NCI-H526 (cell line): Measurements from ENCODE around the gene HOXA11.

Source experiments
- DNase-seq, 2 experiments: peaks; one replicate each; lab custom pipeline; 2025; lab: John Stamatoyannopoulos, UW

HOXA11 gene

DNA sequence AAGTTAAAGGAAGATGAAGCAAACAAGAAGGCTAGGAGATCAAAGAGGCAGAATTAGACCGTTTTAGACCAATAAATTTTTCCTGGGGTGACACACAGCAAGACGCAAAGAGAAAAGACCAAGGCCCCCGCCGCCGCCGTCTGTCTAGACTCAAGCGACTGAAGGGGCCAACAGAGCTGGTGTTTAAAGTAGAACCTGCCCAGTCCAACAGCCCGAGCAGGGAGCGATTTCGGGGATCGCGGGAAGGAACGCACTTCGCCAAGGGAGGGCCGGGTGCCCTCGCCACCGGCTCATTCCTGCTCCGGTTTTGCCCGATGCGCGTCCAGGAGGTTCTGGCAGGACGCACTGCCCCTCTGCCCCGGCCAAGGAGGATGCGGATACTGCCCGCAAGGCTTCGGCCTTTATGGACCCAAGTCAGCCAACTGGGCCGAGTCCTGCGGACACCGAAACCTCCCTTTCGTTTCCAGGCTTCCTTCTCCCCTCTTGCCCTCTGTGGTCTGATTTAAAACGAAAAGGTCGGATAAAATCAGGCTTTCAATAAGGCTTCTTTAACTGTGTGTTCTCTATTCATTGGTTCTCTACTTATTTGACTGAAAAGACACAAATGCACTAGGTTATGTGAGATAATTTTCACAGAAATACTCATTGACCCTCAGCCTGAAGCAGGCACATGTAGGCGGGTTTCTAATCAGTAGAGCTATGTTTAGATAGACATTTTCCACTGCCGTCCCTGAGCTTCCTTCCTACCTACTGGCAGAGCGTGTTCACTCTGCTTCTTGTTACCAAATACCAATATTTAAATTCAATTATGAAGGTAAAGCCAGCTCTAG, 26.4 kb downstream of the HOXA11 start:
- no peak for DNase-seq

DNA sequence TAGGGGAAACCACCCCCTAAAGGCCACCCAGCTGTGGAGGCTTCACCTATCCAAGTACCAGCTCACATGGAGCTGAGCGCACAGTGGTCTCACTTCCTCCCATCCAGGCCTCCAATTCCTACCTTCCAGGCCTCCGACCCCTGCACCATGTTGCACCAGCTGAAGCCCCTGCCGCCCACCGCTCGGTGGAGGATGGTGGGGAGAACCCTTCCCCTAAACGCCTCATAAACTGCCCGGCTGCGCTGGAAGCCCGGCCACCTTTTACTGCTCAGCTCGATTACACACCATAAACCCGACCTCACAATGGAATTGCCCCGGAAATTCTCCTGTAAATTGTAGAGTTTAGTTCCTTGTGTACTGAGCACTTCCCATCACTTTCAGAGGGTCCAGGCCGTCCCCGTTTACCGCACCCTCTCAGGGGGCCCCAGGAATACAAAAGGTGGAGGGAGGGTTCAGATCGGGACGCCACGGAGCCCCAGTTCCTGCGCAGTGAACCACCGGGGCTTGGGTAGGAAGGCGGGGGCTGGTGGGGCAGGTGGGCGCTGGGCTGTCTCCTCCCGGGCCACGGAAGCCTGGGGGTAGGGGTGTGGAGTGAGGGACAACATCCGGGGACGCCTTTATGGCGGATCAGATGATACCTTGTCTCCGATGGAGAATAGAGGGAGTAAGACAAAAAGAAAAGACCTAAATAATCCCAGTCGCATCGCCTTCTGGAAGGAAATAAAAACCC, 27.2 kb downstream of the HOXA11 start:
- DNase-seq, result no peak

DNA sequence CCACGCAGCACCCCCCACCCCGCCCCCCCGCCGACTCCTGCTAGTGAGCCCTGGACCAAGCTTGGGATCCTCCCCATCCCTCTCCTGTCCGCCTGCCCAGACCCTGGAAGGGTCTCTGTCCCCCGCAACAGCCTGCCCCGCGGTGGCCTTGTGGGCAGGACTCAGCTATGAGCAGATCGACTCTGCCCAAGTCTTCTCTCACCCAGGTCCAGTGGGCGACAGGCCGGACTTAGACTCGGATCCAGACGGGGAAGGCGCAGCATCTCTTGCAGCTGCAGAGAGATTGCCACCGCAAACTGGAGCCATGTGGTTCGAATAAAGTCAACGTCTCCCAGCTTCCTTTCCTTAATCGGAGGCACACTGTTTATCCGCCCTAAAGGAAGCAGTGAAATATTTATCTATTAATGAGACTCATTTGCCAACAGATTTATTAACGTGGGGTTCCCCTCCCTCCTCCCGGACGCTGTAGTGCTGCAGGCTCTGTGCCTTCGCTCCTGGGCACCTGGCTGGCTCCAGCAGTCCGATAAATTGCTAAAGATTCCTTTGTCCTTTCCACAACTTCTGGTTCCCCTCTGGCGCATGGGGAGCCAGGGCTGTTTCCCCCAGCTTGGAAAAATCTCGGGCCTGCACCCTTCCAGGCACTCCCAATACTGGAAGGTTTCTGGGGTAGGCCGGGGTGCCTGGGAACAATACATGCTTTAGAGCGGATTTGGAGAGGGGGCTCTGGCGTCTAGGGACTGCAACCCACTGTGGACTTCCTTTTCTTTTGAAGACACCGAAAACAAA, 27.9 kb downstream of the HOXA11 start:
- DNase-seq, result no peak

DNA sequence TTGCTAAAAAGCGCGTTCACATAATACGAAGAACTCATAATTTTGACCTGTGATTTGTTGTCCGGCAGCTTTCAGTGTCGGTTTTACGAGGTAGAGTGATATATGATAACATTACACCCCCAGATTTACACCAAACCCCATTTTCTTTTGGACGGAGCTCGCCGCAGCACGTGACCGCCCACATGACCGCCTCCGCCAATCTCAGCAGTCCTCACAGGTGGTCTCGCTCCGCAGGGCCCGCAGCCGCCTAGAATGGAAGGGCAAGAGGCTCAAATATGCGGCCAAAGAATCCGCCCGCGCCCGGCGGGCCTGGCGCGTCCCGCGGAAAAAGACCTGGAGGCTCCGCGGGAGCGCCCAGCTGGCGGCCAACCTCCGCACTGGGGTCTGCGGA, 28.5 kb downstream of the HOXA11 start, which contains the start of gene HOXA7:
TSS of gene HOXA7 (minus strand) at position 168 of the 391 bp plus-strand sequence. CDS start at position 38, 130 bp downstream.
- DNase-seq, result no peak

DNA sequence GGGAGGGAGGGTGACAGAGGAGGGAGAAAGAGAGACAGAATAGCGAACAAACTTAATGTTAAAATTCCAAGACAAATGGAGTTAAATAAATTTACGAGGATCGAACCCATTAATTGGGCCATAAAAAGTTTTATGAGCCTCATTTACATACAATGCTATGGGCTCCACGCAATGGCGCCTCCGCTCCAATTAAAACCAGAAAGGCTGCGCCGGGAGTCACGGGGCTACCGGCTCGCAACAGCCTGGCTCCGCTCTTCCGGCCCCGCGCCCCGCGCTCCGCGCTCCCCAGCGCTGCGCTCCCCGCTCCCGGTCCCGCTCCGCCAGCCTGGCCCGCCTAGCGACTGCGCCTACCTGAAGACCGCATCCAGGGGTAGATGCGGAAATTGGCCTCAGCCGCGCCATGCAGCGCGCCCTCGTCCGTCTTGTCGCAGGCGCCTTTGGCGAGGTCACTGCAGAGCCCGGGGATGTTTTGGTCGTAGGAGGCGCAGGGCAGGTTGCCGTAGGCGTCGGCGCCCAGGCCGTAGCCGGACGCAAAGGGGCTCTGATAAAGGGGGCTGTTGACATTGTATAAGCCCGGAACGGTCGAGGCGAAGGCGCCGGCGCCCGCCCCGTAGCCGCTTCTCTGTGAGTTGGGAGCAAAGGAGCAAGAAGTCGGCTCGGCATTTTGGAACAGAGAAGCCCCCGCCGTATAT, 29.1 kb downstream of the HOXA11 start:
- no peak for DNase-seq

DNA sequence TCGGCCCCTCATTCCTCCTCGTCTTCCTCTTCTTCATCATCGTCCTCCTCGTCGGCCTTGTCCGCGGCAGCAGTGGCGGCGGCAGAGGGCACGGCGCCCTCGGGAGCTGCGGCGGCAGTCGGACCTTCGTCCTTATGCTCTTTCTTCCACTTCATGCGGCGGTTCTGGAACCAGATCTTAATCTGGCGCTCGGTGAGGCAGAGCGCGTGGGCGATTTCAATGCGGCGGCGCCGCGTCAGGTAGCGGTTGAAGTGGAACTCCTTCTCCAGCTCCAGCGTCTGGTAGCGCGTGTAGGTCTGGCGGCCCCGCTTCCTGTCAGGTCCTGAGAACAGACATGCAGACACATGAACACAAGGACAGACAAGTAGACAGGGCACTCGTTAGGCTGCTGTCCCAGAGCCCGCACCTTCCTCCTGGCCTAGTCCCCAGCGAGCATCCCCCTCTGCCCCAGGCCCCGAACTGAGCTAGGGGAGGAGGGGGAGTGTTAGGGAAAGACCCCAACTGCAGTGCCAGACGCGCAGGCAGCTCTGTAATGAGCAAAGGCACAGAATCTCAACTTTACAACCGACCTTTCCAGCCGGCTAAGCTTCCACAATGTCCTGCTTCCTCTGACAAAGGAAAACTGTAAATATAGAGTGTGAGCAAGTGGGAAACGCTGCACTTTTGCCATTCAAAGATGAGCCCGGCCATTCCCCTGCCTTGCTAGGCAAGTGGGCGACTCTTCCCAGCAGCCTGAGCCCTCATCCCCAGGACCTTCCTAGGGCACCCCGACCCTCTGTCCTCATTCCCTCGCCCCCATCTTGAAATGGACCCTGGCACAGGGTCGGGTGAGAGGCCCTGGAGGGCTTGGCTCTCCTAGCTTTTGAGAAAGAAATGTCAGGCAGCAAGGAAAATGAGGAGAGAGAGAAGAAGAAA, 29.9 kb downstream of the HOXA11 start:
- DNase-seq, result no peak

DNA sequence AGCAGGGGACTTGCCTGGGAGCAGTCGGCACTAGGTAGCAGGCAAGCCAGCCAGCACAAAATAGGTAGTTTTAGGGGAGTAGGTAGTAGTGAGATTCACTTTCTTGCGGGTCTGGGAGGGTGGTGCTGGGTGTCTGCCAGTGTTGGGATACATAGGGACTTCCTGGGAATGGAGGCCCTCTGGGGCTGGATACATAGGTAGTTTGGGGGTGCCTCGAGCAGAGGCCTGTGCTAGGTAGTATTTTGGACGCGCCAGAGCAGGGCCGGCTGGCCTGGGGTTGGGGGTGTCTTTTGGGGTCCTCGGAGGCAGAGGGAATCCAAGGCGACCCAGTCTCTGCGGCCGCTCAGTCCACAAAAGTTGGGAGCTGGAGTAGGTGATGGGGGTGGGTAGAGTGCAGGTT, 30.7 kb downstream of the HOXA11 start:
- no peak for DNase-seq

DNA sequence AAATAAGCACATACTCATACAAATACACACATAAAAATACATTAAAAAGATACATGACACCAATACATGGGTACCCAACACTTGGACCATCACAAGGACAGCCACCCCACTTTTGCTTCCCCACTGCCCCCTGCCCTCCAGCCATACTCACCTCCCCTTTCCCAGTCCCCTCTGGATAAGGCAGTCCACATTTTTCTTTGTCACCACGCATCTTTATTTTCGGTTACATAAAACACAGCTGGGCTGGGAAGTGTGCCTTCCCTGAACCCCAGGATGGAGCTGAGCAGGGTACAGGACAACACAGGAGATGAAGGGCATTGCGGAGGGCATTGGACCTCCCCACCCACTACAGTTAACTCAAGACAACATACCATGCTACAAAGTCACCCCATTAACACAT, 31.5 kb downstream of the HOXA11 start:
- DNase-seq, result no peak

DNA sequence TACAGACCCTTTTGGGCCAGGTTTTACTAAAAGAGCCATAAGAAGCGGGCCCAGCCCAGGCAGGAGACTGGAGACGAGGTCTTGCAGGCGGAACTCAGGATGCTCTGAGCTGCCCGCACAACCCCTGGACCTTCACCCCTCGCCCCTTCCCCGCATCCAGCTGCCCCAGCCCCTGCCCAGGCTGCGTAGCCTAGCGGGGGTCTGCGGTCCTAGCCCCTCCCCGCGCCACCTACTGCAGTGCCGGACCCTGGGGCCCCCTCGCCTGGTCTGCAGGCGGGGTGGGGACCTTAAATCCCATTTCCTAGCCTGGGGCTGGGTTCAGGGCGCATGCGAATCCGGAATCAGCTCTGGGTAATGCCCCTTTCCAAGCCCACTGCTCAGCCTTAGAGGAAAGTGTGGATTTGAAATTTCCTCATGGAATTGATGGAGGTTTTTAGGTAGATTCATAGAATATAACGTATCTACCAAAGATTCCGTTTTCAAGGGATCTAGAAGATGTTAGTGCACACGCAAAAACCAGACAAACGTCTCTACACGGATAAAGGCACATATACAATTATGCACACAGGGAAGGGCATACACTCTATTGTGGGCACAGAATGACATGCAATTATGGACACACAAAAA, 32.1 kb downstream of the HOXA11 start:
- no peak for DNase-seq

DNA sequence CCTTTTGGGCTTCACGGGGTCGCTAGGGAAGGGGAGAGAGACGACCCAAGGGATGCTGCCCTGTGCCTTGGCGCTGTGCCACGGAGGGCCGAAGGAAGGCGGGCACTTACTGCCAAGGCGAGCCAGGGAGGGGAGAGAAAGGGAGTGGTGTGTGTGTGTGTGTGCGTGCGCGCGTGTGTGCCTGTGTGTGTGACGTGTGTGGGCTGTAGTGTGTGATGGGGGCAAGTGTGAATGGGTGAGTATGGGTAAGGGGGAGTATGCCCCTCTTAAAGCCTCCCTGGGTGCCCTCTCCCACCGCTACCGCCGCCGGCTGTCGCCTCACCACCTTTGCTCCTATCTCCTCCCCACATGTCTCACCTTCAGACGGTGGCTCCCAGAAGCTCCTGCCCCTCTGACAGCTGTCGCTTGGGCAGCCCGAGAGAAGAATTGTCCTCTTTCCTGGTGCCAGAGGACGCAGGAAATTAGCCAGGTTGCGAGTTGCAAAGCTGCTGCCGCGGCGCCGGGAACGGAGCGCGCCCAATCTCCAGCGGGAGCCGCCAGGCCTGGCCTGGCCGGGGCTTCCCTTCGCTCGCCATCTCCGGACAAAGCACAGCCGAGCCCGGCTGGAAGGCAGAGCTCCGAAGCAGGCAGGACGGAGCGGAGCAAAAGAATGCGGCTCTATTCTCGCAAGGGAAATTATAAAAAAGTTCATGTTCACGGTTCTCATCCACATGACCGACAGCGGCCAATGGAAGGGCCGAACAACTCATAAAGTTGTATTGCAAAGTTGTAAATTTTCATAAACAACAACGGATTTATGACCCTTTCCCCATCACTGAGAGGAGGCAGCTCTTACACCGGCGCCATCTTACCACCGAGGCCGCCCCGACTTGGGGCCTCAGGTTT, 32.9 kb downstream of the HOXA11 start, which contains the start of gene HOXA3:
TSS of gene HOXA3 (minus strand) at position 653 of the 885 bp plus-strand sequence. CDS start 41,943 bp downstream, outside the sequence.
- no peak for DNase-seq

DNA sequence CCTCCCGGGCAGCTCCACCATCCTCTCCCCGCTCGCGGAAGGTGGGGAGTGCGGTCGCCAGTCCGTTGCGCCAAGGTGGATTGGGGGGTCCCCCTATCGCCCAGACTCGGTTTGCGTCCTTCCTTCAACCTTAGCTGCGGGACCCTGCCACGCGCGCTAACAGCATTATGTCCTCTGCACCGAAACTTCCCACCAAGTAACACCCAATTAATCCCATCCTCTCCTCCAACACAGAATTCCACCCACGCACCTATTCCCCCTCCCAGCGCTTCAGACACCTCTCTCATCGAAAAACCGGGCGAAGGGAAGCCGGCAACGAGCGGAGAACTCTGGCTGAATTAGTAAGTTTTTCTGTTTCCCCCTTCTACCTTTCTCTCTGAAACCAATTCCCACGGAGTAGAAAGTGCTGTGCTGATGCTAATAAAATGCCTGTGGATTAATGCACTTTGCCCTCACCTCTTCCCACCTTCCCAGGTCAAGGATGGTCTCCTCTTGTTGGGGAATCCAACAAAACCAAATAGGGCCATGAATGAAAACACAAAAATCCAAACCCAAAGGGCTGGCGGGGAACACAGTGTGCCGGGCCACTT, 33.6 kb downstream of the HOXA11 start:
- no peak for DNase-seq

DNA sequence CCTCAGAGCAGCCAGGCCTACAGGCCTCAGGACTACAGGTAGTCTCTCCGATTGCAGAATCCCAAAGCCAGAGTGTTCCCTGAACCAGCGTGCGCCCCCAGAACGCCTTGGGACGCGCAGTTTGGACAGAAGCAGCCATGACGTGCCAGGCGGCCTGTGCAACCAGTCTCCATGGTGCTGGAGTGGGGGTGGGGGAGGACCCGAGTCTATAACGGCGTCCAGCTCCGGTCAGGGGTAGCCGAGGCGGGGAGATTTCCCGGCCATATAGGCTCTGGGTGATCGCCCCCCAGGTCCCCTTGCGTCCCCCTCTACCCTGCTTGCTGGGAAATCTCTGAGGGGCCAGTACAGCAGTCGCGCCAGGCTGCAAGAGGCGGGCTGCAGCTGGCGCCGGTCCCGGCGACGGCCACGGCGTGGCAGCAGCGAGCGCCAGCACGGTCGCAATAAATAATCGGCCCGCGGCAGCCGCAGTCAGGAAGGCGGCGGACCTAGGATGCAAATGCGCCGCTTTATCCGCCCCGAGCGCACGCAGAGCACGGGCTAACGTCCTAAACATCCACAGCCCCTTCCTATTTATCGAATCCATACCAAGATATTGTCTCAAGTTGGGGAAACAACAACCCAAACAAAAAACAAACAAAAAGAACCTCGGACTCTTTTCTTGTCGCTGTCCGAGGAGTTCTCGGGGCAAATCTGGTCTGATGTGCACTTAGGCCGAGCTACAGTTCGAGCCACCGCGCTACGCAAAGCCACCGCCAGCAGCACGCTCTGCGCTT, 34.3 kb downstream of the HOXA11 start:
- peak in 1 of 2 experiments; percentile 94 for DNase-seq

DNA sequence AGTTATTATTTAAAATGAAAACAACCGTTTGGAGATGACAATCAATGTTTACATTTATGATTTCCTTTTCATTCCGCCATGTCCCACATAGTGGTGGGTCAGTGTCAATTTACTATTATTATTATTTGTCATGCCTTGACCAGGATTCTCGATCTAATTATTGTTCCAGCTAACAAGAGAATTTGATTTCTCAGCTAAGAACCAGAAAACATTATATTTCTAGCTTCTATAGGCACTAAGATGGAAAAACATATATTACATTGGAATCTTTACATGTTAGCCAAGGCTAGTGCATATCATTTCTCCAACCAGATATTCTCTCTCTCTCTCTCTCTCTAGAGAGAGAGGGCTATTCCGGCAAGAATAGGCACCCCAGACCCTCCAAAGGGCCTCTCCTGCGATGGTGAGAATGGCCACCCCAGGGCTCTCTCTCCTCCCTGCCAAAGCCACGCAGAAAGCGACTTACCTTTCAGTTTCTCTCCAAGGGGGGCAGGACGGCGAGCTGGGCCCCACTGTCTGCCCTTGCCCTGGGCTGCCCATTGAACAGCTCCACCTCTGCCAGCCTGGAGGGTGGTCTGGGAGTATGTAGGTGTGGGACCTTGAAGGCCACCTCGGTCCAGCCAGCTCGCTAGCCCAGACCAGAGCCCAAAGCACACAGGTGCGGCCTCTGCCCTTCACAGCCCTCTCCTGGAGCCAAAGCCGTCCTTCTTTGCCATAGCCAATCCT, 35.0 kb downstream of the HOXA11 start:
- DNase-seq, result peak in 1 of 2 experiments; percentile 63

DNA sequence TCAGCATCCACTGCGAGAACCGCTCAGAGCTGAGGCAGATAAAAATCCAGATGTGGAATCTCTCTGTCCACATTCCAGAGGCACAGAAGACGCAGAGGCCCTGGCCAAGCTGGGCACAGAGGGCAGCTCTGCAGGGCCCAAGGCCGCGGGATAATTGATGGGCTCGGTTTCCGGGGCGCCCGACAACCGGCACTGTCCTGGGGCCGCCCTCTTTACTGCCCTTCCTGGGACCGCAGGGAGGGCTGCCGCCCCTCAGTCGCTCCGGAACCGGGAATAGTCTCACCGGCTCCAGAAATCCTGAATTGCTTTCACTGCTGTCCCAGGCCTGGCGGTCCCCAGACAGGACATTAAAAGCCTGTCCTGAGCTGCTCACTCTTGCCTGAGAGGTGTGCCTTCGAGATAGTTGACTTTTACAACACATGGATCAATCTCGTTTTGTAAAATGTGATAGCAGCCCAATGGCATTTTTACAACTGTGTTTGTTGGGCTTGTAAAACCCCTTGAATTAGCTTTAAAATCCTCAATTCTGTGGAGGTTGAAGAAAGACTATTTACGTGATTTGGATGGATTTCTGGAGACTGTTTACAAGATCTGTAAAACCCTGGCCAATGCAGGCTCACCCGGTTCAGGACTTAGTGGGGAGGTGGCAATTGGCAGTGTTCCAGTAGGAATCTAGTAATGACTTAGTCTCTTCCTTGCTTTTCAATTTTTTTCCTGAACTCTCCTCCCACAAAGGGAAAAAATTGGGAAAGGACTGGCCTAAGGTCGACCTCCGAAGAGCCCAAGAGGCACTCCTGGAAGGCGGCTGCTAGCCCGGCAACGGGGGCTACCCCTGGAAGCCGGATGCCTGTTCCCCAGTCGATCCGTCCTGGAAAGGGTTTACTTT, 36.0 kb downstream of the HOXA11 start:
- peak in 1 of 2 experiments; percentile 49 for DNase-seq

DNA sequence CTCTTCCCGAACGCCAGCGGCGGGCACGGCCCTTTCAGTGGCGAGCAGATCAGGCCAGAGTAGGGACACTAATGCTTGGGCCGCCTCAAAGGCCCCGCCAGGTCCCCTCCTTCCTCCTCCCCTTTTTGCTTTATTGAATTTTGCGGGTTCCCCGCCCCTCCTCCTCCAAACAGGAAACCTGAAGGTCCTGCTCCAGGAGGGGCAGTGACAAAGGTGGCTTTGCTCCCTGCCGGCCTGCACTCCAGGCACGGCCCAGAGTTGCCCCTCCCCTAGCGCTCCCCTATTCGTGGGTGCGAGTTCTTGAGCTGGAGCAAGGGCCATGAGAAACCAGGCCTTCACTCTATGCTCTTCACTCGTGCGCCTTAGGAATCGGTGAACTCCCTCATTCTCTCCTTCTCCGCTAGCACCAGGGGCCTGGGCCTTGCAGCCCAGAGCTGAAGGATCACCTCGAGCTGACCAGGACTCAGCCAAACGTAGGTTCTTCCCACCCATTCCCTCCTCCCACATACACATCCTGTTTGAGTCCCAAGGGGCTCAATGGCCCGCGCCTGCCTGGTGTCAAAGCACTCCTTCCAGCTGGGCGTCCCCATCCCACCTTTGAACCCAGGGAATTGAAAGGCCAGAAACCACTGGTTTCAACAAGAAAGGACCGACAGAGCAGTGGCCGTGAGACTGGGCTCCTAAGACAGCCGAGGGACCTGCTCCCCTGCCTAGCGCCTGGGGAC, 36.8 kb downstream of the HOXA11 start:
- no peak for DNase-seq
